ENCODE data around the gene RHOH. TPM values are rescaled to one million over a fixed set of nuclear protein-coding genes. Genes with fewer than 3 reads are reported as not detected.

Gene RHOH
- polyA plus RNA-seq, 2 of the 4 experiments (the other 2 are of a cell fraction): 0.08 to 0.26 TPM

DNA sequence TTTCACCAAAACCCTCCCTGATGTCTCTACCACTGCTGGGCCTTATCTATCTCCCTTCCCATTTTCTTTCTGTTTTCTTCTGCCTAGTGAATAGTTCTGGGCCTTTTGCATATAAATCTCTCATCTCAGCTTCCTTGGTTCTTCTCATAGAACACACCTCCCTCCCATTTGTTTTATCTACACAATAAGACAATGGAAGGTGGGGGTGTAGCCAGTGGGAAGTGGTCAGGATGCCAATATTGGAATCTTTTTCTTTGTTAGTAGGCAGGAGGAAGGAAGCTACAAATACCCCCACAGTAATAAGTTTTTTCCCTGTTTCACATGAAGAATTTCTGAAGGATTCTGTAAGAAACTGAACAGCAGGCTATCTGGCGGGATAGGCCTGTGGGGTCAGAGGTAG is 30.9 kb upstream of the RHOH start (continued):
- TF ChIP-seq ZNF302 (CRISPR knock-in tag; IDR thresholded peaks at IDR 0.05) (no peak), CBX8 (IDR thresholded peaks at IDR 0.05) (no peak)

DNA sequence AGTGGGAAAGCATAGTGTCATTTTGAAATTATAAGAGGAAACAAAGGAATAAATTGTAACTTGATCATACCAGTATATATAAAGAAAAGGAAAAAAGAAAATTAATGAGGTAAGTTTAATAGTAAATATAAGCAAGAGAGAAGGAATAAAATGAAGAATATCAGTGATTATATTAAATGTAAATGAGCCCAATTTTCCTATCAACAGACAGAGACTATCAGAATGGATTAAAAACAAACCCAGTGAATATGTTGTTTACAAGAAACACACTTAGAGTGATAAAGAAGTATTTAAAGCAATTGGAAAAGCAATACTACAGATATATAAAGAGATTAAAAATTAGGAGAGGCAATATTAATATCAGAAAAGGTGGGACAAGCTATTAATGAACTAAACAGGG is 28.8 kb upstream of the RHOH start:
- no peak for ATAC-seq
- ChIA-PET CTCF (no interaction called here), POLR2A (no interaction called here)
- DNase-seq (ENCODE audit: low read depth in 1 of 2, low spot score in 1 of 2): no peak
- no peak overlapping the region for H3K4me2 ChIP-seq
- FAIRE-seq: no peak
- H3K4me1 ChIP-seq: no peaks in the 10 kb centered on the region
- TF ChIP-seq RAD21 (conservative IDR thresholded peaks at IDR 0.05 in 1 of 2, IDR thresholded peaks at IDR 0.05 in 1 of 2) (no peak), CHD4 (IDR thresholded peaks at IDR 0.05; ENCODE audit: borderline replicate concordance) (no peak), KDM5A (IDR thresholded peaks at IDR 0.05) (no peak), FOXS1 (CRISPR knock-in tag; IDR thresholded peaks at IDR 0.05) (no peak), MAFK (IDR thresholded peaks at IDR 0.05; ENCODE audit: partially characterized antibody) (no peak), RFX5 (IDR thresholded peaks at IDR 0.05) (no peak), HOXA7 (CRISPR knock-in tag; IDR thresholded peaks at IDR 0.05) (no peak), NPAS2 (CRISPR knock-in tag; IDR thresholded peaks at IDR 0.05; ENCODE audit: borderline replicate concordance) (no peak), HOXB13 (CRISPR knock-in tag; IDR thresholded peaks at IDR 0.05; ENCODE audit: low read depth) (no peak), FOSL2 (IDR thresholded peaks at IDR 0.05) (no peak), FOSL2 (CRISPR knock-in tag; IDR thresholded peaks at IDR 0.05) (no peak)
- TF ChIP-seq, protein P1, sequence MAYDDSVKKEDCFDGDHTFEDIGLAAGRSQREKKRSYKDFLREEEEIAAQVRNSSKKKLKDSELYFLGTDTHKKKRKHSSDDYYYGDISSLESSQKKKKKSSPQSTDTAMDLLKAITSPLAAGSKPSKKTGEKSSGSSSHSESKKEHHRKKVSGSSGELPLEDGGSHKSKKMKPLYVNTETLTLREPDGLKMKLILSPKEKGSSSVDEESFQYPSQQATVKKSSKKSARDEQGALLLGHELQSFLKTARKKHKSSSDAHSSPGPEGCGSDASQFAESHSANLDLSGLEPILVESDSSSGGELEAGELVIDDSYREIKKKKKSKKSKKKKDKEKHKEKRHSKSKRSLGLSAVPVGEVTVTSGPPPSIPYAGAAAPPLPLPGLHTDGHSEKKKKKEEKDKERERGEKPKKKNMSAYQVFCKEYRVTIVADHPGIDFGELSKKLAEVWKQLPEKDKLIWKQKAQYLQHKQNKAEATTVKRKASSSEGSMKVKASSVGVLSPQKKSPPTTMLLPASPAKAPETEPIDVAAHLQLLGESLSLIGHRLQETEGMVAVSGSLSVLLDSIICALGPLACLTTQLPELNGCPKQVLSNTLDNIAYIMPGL (CRISPR knock-in tag; IDR thresholded peaks at IDR 0.05; ENCODE audit: borderline replicate concordance): no peak
- TF ChIP-seq, protein P2, sequence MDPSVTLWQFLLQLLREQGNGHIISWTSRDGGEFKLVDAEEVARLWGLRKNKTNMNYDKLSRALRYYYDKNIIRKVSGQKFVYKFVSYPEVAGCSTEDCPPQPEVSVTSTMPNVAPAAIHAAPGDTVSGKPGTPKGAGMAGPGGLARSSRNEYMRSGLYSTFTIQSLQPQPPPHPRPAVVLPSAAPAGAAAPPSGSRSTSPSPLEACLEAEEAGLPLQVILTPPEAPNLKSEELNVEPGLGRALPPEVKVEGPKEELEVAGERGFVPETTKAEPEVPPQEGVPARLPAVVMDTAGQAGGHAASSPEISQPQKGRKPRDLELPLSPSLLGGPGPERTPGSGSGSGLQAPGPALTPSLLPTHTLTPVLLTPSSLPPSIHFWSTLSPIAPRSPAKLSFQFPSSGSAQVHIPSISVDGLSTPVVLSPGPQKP (IDR thresholded peaks at IDR 0.05; ENCODE audit: low read depth, low read length): no peak
- H3K4me3 ChIP-seq: no peak overlapping the region
- no peaks in the 10 kb centered on the region; the same call in 2 of the 3 replicates for H3K9me3 ChIP-seq
- no peak overlapping the region for H3K27ac ChIP-seq

DNA sequence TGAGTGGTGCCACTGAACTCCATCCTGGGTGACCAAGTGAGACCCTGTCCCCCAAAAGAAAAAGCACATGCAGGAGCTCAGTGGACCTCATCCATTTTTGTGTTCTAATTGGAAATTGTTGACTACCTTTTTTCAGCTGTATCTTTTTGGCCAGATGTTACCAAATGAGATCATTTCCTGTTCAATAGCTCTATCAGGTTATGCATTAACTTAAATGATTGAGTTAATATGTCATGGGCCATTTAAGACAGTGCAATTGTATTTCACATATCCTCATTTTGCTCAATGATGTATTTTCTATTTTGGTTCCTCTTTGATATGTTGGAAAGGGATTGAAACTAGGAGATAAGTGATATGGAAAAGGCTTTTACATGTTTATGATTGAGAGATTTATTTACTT is 26.2 kb upstream of the RHOH start:
- Histone ChIP-seq H3K4me1 (no peaks in the 10 kb centered on the region), H3K27ac (no peak overlapping the region), H3K9me3 (no peaks in the 10 kb centered on the region; the same call in 2 of the 3 replicates), H3K4me2 (no peak overlapping the region), H3K4me3 (no peak overlapping the region)
- POLR2A ChIA-PET: no interaction called here
- FAIRE-seq (no peak), DNase-seq (ENCODE audit: low read depth in 1 of 2, low spot score in 1 of 2) (no peak), ATAC-seq (no peak)
- TF ChIP-seq ZSCAN20 (CRISPR knock-in tag; IDR thresholded peaks at IDR 0.05) (no peak), FOXS1 (CRISPR knock-in tag; IDR thresholded peaks at IDR 0.05) (no peak), RNF2 (IDR thresholded peaks at IDR 0.05; ENCODE audit: borderline replicate concordance, low read depth) (no peak), POLR2A (IDR thresholded peaks at IDR 0.05; ENCODE audit: low read length) (no peak), HDAC2 (IDR thresholded peaks at IDR 0.05) (no peak), RFX5 (IDR thresholded peaks at IDR 0.05) (no peak), NFE2L2 (conservative IDR thresholded peaks at IDR 0.05; ENCODE audit: low read length) (no peak), HOXB13 (CRISPR knock-in tag; IDR thresholded peaks at IDR 0.05; ENCODE audit: low read depth) (no peak), POLR2AphosphoS2 (conservative IDR thresholded peaks at IDR 0.05; ENCODE audit: low read length) (no peak), RCOR1 (IDR thresholded peaks at IDR 0.05; ENCODE audit: low read depth, low read length) (no peak), GATA3 (IDR thresholded peaks at IDR 0.05; ENCODE audit: borderline replicate concordance) (no peak), MYC (IDR thresholded peaks at IDR 0.05; ENCODE audit: borderline replicate concordance, low read length) (no peak)
- TF ChIP-seq, protein P3, sequence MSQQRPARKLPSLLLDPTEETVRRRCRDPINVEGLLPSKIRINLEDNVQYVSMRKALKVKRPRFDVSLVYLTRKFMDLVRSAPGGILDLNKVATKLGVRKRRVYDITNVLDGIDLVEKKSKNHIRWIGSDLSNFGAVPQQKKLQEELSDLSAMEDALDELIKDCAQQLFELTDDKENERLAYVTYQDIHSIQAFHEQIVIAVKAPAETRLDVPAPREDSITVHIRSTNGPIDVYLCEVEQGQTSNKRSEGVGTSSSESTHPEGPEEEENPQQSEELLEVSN (IDR thresholded peaks at IDR 0.05; ENCODE audit: borderline replicate concordance, low read depth): no peak
- TF ChIP-seq, protein P2 (IDR thresholded peaks at IDR 0.05; ENCODE audit: low read depth, low read length): no peak
- TF ChIP-seq, protein P4, sequence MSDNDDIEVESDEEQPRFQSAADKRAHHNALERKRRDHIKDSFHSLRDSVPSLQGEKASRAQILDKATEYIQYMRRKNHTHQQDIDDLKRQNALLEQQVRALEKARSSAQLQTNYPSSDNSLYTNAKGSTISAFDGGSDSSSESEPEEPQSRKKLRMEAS (IDR thresholded peaks at IDR 0.05): no peak
- CTCF ChIA-PET: no interaction called here

Data from A549 (cell line).